ENCODE data around the gene KCNMB1. TPM values are rescaled to one million over a fixed set of nuclear protein-coding genes. Genes with fewer than 3 reads are reported as not detected.
"Not testable (repeated sequence)": the region's sequence is repeated elsewhere in the genome, so short reads cannot be mapped to it uniquely, and the experiment has no call there.

KCNMB1 gene
- total RNA-seq, 1 donor from 2014 or later, result 1.3 TPM

- Histone ChIP-seq H3K27me3 (ENCODE audit: low read depth) (no peaks in the 10 kb centered on the region), H3K27ac (replicated peaks) (no peak overlapping the region), H3K36me3 (no peaks in the 10 kb centered on the region), H3K4me1 (no peaks in the 10 kb centered on the region), H3K9me3 (replicated peaks) (no peaks in the 10 kb centered on the region), H3K4me3 (no peak overlapping the region)
- TF ChIP-seq CTCF (IDR thresholded peaks at IDR 0.05; ENCODE audit: borderline replicate concordance), result no peak
- DNase-seq, result no peak
- intact Hi-C loops (cut with micrococcal nuclease), result no loop called here
These were observed 8.7 kb downstream of the KCNMB1 start for GRCh38 chr5:170380361-170380951.

GRCh38 chr5:170378740-170379139, 10.4 kb downstream of the KCNMB1 start:
- Histone ChIP-seq H3K4me3 (no peak overlapping the region), H3K27me3 (ENCODE audit: low read depth) (no peaks in the 10 kb centered on the region), H3K9me3 (replicated peaks) (no peaks in the 10 kb centered on the region), H3K4me1 (no peaks in the 10 kb centered on the region), H3K27ac (replicated peaks) (no peak overlapping the region), H3K36me3 (no peaks in the 10 kb centered on the region)
- intact Hi-C loops (cut with micrococcal nuclease), result no loop called here
- no peak for DNase-seq
- TF ChIP-seq CTCF (IDR thresholded peaks at IDR 0.05; ENCODE audit: borderline replicate concordance), result no peak

GRCh38 chr5:170377027-170377426, 12.1 kb downstream of the KCNMB1 start:
- no peaks in the 10 kb centered on the region for H3K27me3 ChIP-seq (ENCODE audit: low read depth)
- no peaks in the 10 kb centered on the region for H3K36me3 ChIP-seq
- no peak for DNase-seq
- H3K9me3 ChIP-seq (replicated peaks), result no peaks in the 10 kb centered on the region
- H3K4me3 ChIP-seq, result no peak overlapping the region
- H3K27ac ChIP-seq (replicated peaks), result no peak overlapping the region
- no peak for TF ChIP-seq CTCF (IDR thresholded peaks at IDR 0.05; ENCODE audit: borderline replicate concordance)
- intact Hi-C loops (cut with micrococcal nuclease), result no loop called here
- no peaks in the 10 kb centered on the region for H3K4me1 ChIP-seq

- H3K36me3 ChIP-seq; H3K4me3 ChIP-seq; H3K27me3 ChIP-seq (ENCODE audit: low read depth); intact Hi-C loops (cut with micrococcal nuclease); DNase-seq; H3K27ac ChIP-seq (replicated peaks); H3K4me1 ChIP-seq; H3K9me3 ChIP-seq (replicated peaks): not testable (repeated sequence)
These were observed 12.6 kb downstream of the KCNMB1 start for GRCh38 chr5:170376526-170376925.

- no peak for DNase-seq
- Histone ChIP-seq H3K27me3 (ENCODE audit: low read depth) (no peaks in the 10 kb centered on the region), H3K4me1 (no peaks in the 10 kb centered on the region), H3K27ac (replicated peaks) (no peak overlapping the region), H3K4me3 (no peak overlapping the region), H3K36me3 (no peaks in the 10 kb centered on the region), H3K9me3 (replicated peaks) (no peaks in the 10 kb centered on the region)
- intact Hi-C loops (cut with micrococcal nuclease), result no loop called here
- TF ChIP-seq CTCF (IDR thresholded peaks at IDR 0.05; ENCODE audit: borderline replicate concordance), result no peak
These were observed 13.9 kb downstream of the KCNMB1 start for GRCh38 chr5:170375283-170375682.

- Histone ChIP-seq H3K36me3 (no peaks in the 10 kb centered on the region), H3K27ac (replicated peaks) (no peak overlapping the region), H3K27me3 (ENCODE audit: low read depth) (no peaks in the 10 kb centered on the region), H3K4me3 (no peak overlapping the region), H3K4me1 (no peaks in the 10 kb centered on the region), H3K9me3 (replicated peaks) (no peaks in the 10 kb centered on the region)
- TF ChIP-seq CTCF (IDR thresholded peaks at IDR 0.05; ENCODE audit: borderline replicate concordance), result no peak
- intact Hi-C loops (cut with micrococcal nuclease), result no loop called here
- DNase-seq, result no peak
These were observed 16.2 kb downstream of the KCNMB1 start for GRCh38 chr5:170372971-170373370.
